Glutamatergic neuron (in vitro differentiated cells): ENCODE results near the gene SSC4D. TPM values are rescaled to one million over a fixed set of nuclear protein-coding genes. Genes with fewer than 3 reads are reported as not detected.
"Not testable (repeated sequence)": the region's sequence is repeated elsewhere in the genome, so short reads cannot be mapped to it uniquely, and the experiment has no call there.

Experiments
- DNase-seq: peaks from one replicate; pipeline ENCODE4 v3.0.0; 2022
- H3K27ac Mint-ChIP-seq: one replicate; pipeline ENCODE4 v1.8.0; 2020; ENCODE audit warnings: mild to moderate bottlenecking, mixed read lengths, inconsistent platforms; ENCODE audit not compliant: unreplicated experiment
- H3K27me3 Mint-ChIP-seq: one replicate; pipeline ENCODE4 v1.8.0; 2020; ENCODE audit warnings: mild to moderate bottlenecking, moderate library complexity, mixed read lengths, inconsistent platforms; ENCODE audit not compliant: unreplicated experiment
- H3K36me3 Mint-ChIP-seq: one replicate; pipeline ENCODE4 v1.8.0; 2020; ENCODE audit warnings: mild to moderate bottlenecking, mixed read lengths, inconsistent platforms; ENCODE audit not compliant: unreplicated experiment
- H3K4me1 Mint-ChIP-seq: one replicate; pipeline ENCODE4 v1.8.0; 2020; ENCODE audit warnings: mild to moderate bottlenecking, low read depth, mixed read lengths, inconsistent platforms; ENCODE audit not compliant: unreplicated experiment
- H3K4me3 Mint-ChIP-seq: one replicate; pipeline ENCODE4 v1.8.0; 2020; ENCODE audit warnings: mild to moderate bottlenecking, mixed read lengths, inconsistent platforms; ENCODE audit not compliant: unreplicated experiment
- H3K9me3 Mint-ChIP-seq: one replicate; pipeline ENCODE4 v1.8.0; 2020; ENCODE audit warnings: mild to moderate bottlenecking, moderate library complexity, mixed read lengths, inconsistent platforms; ENCODE audit not compliant: unreplicated experiment
- total RNA-seq: library from RNA; stranded (reverse); fragmentation: NEBNext Ultra II Directional; extraction: Animal tissue kit (Norgen Biotek cat#: 25700); gene quantifications from one replicate; pipeline ENCODE4 v1.2.1, GENCODE V29; 2021; ENCODE audit not compliant: unreplicated experiment
- TF ChIP-seq, protein P1 (sequence below): fragments of 200-600 bp; sonication (generic); IDR thresholded peaks from one replicate; pipeline ENCODE4 v1.5.0; 2021; ENCODE audit not compliant: partially characterized antibody, unreplicated experiment

The SSC4D gene
- total RNA-seq, 1 donor from 2014 or later, result 6.1 TPM

DNA sequence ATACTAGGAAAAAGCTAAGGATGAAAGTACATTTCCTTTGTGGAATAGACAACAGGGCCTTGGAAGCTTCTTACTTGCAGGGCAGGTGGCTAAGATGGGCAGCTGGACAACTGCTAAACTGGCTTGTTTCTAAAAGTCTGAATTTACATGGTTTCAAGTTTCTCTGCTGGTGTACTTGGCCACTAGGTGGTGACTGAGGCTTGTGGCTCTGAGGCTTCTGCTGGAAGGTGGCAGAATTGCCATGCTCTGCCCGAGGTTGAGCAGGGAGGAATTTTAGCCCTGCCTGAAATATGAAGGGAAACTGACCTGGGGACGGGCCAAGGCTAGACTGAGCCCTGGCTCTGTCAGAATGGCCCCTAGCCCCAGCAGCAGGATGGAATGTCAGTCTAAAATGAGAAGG is 28.4 kb upstream of the SSC4D start:
- not testable (repeated sequence) for H3K27me3 Mint-ChIP-seq, H3K9me3 Mint-ChIP-seq

DNA sequence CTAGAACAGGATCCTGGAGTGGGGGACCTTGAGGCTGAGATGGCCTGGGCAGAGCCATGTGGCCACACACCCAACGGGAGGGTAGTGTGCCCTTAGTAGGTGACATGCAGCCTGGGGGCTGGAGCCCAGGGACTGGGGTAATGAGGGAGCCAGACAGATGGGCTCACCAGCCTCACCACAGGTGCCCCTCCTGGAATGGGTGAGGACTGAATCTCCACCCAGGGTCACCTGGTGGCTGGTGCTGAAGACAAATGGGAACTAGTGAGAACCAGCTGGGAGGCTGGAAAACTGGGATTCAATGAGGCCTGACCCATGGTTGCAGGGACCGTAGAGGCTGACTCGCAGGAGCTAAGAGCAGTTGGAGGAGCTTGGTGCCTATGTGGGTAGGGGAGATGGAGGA is 21.3 kb upstream of the SSC4D start:
- H3K27me3 Mint-ChIP-seq, result no peaks in the 10 kb centered on the region
- no peaks in the 10 kb centered on the region for H3K36me3 Mint-ChIP-seq
- TF ChIP-seq, protein P1, sequence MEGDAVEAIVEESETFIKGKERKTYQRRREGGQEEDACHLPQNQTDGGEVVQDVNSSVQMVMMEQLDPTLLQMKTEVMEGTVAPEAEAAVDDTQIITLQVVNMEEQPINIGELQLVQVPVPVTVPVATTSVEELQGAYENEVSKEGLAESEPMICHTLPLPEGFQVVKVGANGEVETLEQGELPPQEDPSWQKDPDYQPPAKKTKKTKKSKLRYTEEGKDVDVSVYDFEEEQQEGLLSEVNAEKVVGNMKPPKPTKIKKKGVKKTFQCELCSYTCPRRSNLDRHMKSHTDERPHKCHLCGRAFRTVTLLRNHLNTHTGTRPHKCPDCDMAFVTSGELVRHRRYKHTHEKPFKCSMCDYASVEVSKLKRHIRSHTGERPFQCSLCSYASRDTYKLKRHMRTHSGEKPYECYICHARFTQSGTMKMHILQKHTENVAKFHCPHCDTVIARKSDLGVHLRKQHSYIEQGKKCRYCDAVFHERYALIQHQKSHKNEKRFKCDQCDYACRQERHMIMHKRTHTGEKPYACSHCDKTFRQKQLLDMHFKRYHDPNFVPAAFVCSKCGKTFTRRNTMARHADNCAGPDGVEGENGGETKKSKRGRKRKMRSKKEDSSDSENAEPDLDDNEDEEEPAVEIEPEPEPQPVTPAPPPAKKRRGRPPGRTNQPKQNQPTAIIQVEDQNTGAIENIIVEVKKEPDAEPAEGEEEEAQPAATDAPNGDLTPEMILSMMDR, result no peak
- no peaks in the 10 kb centered on the region for H3K4me1 Mint-ChIP-seq
- no peaks in the 10 kb centered on the region for H3K9me3 Mint-ChIP-seq
- DNase-seq, result no peak
- H3K4me3 Mint-ChIP-seq, result no peak overlapping the region
- H3K27ac Mint-ChIP-seq, result no peak overlapping the region

More for the DNA sequence above, 28.4 kb upstream of the SSC4D start:
- H3K4me1 Mint-ChIP-seq, H3K27ac Mint-ChIP-seq, H3K4me3 Mint-ChIP-seq, H3K36me3 Mint-ChIP-seq: not testable (repeated sequence)
- TF ChIP-seq, protein P1, result peak; percentile 65
- peak; percentile 68 for DNase-seq

DNA sequence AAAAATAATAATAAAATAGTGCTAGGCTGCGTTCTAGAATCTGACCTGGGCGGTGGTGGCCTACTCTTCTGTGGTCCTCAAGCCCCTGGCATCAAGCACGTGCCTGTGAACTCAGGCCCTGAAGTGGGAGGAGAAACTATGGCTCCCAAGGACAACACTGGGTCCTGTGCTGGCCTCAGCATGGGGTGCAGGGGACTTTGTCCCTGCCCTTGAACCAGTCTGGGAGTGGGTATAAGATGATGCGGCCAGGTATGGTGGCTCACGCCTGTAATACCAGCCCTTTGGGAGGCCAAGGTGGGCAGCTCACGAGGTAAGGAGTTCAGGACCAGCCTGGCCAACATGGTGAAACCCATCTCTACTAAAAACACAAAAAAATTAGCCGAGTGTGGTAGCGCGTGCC is 20.7 kb upstream of the SSC4D start:
- TF ChIP-seq, protein P1, result no peak
- H3K27ac Mint-ChIP-seq, result no peak overlapping the region
- H3K4me1 Mint-ChIP-seq, result no peaks in the 10 kb centered on the region
- H3K27me3 Mint-ChIP-seq, result no peaks in the 10 kb centered on the region
- no peak overlapping the region for H3K4me3 Mint-ChIP-seq
- H3K9me3 Mint-ChIP-seq, result no peaks in the 10 kb centered on the region
- no peak for DNase-seq
- no peaks in the 10 kb centered on the region for H3K36me3 Mint-ChIP-seq

DNA sequence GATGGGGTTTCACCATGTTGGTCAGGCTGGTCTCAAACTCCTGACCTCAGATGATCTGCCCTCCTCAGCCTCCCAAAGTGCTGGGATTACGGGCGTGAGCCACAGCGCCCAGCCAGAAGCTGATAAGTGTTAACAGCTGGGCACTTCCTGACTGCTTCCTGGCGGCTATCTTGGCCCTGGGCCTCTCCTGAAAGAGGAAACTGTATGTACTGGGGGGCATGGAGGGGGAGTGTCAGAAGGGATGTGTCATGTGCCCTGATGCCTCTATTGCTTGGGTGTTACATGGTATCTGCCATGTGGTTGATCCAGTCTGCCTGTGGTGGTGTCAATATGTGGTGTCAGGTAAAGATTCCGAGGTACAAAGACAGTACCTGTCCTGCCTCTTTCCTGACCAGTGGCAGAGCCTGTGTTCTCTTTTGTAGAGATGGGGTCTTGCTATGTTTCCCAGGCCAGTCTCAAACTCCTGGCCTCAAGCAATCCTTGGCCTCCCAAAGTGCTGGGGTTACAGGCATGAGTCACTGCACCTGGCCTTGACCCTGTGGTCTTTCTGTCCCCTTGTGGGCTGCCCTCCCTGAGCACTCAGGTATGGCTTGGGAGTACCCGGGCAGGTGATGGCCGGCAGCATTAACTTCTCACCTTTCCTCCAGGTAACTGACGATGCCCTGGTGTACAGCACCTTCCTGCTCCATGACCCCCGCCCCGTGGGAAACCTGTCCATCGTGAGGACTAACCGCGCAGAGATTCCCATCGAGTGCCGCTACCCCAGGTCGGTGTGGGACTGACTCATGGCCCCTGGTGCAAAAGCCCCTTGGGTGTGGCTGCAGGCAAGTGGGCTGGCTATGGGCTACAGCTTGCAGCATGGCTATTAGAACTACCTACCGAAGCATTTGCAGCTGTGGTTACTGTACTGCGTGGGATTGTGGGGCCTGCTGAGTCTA is 19.6 kb upstream of the SSC4D start:
- H3K27ac Mint-ChIP-seq, result no peak overlapping the region
- peaks cover 2% of the 10 kb centered on the region for H3K9me3 Mint-ChIP-seq
- peaks cover 5% of the 10 kb centered on the region for H3K4me1 Mint-ChIP-seq
- no peak for DNase-seq
- H3K27me3 Mint-ChIP-seq, result no peaks in the 10 kb centered on the region
- H3K4me3 Mint-ChIP-seq, result no peak overlapping the region
- H3K36me3 Mint-ChIP-seq, result no peaks in the 10 kb centered on the region
- TF ChIP-seq, protein P1, result no peak

DNA sequence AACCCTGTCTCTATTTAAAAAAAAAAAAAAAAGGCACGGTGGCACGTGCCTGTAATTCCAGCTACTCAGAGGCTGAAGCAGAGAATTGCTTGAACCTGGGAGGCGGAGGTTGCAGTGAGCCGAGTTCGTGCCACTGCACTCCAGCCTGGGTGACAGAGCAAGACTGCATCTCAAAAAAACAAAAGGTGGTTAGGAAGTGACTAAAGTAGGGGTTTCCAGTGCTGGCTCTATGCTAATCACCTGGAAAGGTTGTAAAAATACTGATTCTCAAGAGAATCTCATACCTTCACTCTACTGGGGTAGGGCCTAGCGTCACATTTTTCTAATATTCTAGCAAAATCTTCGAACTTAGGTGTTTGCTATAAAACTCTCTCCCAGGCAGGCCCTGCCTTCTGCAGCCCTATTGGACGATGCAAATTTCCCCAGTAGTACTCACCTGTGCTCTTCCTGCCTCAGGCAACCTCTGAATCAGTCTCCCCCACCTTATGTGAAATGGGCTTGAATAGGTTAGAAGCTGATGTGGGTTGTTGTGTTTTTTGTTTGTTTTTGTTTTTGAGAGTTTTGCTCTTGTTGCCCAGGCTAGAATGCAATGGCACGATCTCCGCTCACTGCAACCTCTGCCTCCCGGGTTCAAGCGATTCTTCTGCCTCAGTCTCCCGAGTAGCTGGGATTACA is 18.8 kb upstream of the SSC4D start:
- Mint-ChIP-seq H3K27ac (no peak overlapping the region), H3K27me3 (no peaks in the 10 kb centered on the region), H3K9me3 (peaks cover 2% of the 10 kb centered on the region), H3K36me3 (no peaks in the 10 kb centered on the region), H3K4me1 (peaks cover 8% of the 10 kb centered on the region), H3K4me3 (no peak overlapping the region)
- TF ChIP-seq, protein P1, result no peak
- no peak for DNase-seq
